GM12878 (cell line): ENCODE data around the gene CROT. TPM values are rescaled to one million over a fixed set of nuclear protein-coding genes. Genes with fewer than 3 reads are reported as not detected.

Experiments used
- polyA plus RNA-seq, 11 experiments: library from polyadenylated mRNA; depleted of rRNA in 4 of 11; unstranded in 6 of 11; stranded (reverse) in 5 of 11; fragments of >200 nt; fragmentation: Nextera tagmentation in 4 of 11; fragmentation: Illumina TruSeq in 1 of 11; extraction: Ambion mirVana in 4 of 11; extraction: Trizol in 1 of 11; gene quantifications; 1 replicate in 1 of 11; 2 replicates in 10 of 11; pipeline versions ENCODE4 v1.2.1 to v1.2.3, GENCODE V29; 2011 to 2016; ENCODE audit warnings: inconsistent platforms in 2 of 11, missing spikeins in 2 of 11, low read depth in 1 of 11
- small RNA-seq: library from RNA; depleted of rRNA; stranded (forward); fragments of <200 nt; gene quantifications from one replicate; pipeline ENCODE3, GENCODE V24; 2014
- total RNA-seq, 4 experiments: library from RNA; depleted of rRNA in 3 of 4; stranded (reverse); fragments of >200 nt in 3 of 4; fragmentation: Illumina TruSeq in 1 of 4; extraction: Trizol in 1 of 4; gene quantifications; 2 replicates each; pipeline versions ENCODE4 v1.2.1 to v1.2.3, GENCODE V29; 2013 to 2021

The CROT gene
- total and polyA plus RNA-seq, 10 of the 15 experiments (the other 5 are each of a cell fraction or from before 2014, with no cell fraction given), result 5.5 to 15.9 (median 12.1) TPM

Small RNA genes within 50 kb of the gene (small RNA-seq; reads per million reads assigned to genes)
- gene RF02195 (not detected), gene RF02196 (not detected)

Other genes starting within 250 kb of the CROT start
- 98.2 and 109 TPM in 2 replicates for gene DMTF1, start 193.2 kb upstream of the CROT start, total RNA-seq (2014; rRNA removed)
- gene DMTF1, start 193.2 kb upstream of the CROT start, total RNA-seq (2014; rRNA removed; fragmentation: Illumina TruSeq; extraction: Trizol), result 96.3 and 108 TPM in 2 replicates
- gene DMTF1, start 193.2 kb upstream of the CROT start, total RNA-seq (2021), result 62.6 and 79.0 TPM in 2 replicates
- 191 and 269 TPM in 2 replicates for gene DMTF1, start 193.2 kb upstream of the CROT start, polyA plus RNA-seq (2011; rRNA removed)
- 102 and 133 TPM in 2 replicates for gene DMTF1, start 193.2 kb upstream of the CROT start, polyA plus RNA-seq (2014; fragmentation: Illumina TruSeq; extraction: Trizol)
- gene DMTF1, start 193.2 kb upstream of the CROT start, polyA plus RNA-seq (2014; fragmentation: Nextera tagmentation; extraction: Ambion mirVana), result 10 to 100 TPM; 24.3 to 28.4 TPM
- gene DMTF1, start 193.2 kb upstream of the CROT start, polyA plus RNA-seq (2014; rRNA removed), result 58.0 and 65.0 TPM in 2 replicates
- gene DMTF1, start 193.2 kb upstream of the CROT start, polyA plus RNA-seq (2016; fragmentation: Nextera tagmentation; extraction: Ambion mirVana), result 10 to 100 TPM; 49.0 to 52.9 TPM
- gene TMEM243, start 125.9 kb upstream of the CROT start, total RNA-seq (2014; rRNA removed), result 101 and 115 TPM in 2 replicates
- 71.0 and 72.9 TPM in 2 replicates for gene TMEM243, start 125.9 kb upstream of the CROT start, total RNA-seq (2014; rRNA removed; fragmentation: Illumina TruSeq; extraction: Trizol)
- gene TMEM243, start 125.9 kb upstream of the CROT start, total RNA-seq (2021), result 64.4 and 64.8 TPM in 2 replicates
- gene TMEM243, start 125.9 kb upstream of the CROT start, polyA plus RNA-seq (2011; rRNA removed), result 155 and 209 TPM in 2 replicates
- gene TMEM243, start 125.9 kb upstream of the CROT start, polyA plus RNA-seq (2014; fragmentation: Illumina TruSeq; extraction: Trizol), result 70.0 and 86.7 TPM in 2 replicates
- 10 to 100 TPM; 47.8 to 70.9 TPM for gene TMEM243, start 125.9 kb upstream of the CROT start, polyA plus RNA-seq (2014; fragmentation: Nextera tagmentation; extraction: Ambion mirVana)
- gene TMEM243, start 125.9 kb upstream of the CROT start, polyA plus RNA-seq (2014; rRNA removed), result 66.4 and 82.9 TPM in 2 replicates
- gene TMEM243, start 125.9 kb upstream of the CROT start, polyA plus RNA-seq (2016; fragmentation: Nextera tagmentation; extraction: Ambion mirVana), result 100 to 1,000 TPM; 160 to 170 TPM
- gene ABCB4, start 130.0 kb downstream of the CROT start, total RNA-seq (2014; rRNA removed), result 6.4 and 10.3 TPM in 2 replicates
- 8.3 and 8.7 TPM in 2 replicates for gene ABCB4, start 130.0 kb downstream of the CROT start, total RNA-seq (2014; rRNA removed; fragmentation: Illumina TruSeq; extraction: Trizol)
- gene ABCB4, start 130.0 kb downstream of the CROT start, total RNA-seq (2021), result 6.0 and 6.1 TPM in 2 replicates
- 4.5 and 4.6 TPM in 2 replicates for gene ABCB4, start 130.0 kb downstream of the CROT start, polyA plus RNA-seq (2011; rRNA removed)
- gene ABCB4, start 130.0 kb downstream of the CROT start, polyA plus RNA-seq (2014; fragmentation: Illumina TruSeq; extraction: Trizol), result 4.2 and 5.8 TPM in 2 replicates
- gene ABCB4, start 130.0 kb downstream of the CROT start, polyA plus RNA-seq (2014; fragmentation: Nextera tagmentation; extraction: Ambion mirVana), result 1 to 10 TPM; 1.9 to 3.9 TPM
- gene ABCB4, start 130.0 kb downstream of the CROT start, polyA plus RNA-seq (2014; rRNA removed), result 5.0 and 5.2 TPM in 2 replicates
- gene ABCB4, start 130.0 kb downstream of the CROT start, polyA plus RNA-seq (2016; fragmentation: Nextera tagmentation; extraction: Ambion mirVana), result 1 to 10 TPM; 4.2 to 4.3 TPM